ENCODE results near the gene IL23R. TPM values are rescaled to one million over a fixed set of nuclear protein-coding genes. Genes with fewer than 3 reads are reported as not detected.

The IL23R gene
- total RNA-seq, 2 experiments from 2014 or later: 0.23 TPM; not detected in 1

GRCh38 chr1:67148516-67149178 is 17.6 kb upstream of the IL23R start:
- no peak for TF ChIP-seq EZH2phosphoT487 (IDR thresholded peaks at IDR 0.05; ENCODE audit: borderline replicate concordance, low read depth, low read length)
- TF ChIP-seq CTCF (conservative IDR thresholded peaks at IDR 0.05; ENCODE audit: low read length): no peak
- Histone ChIP-seq H2AFZ (ENCODE audit: low read length) (peak overlapping the region; percentile 89), H4K20me1 (ENCODE audit: insufficient read depth, low read length) (no peaks in the 10 kb centered on the region), H3K27ac (ENCODE audit: low read depth, low read length, poor library complexity, severe bottlenecking) (peak overlapping the region; percentile 15), H3K4me1 (ENCODE audit: insufficient read depth, low read length, poor library complexity, severe bottlenecking) (peaks cover 7% of the 10 kb centered on the region), H3K36me3 (ENCODE audit: insufficient read depth, low read length) (no peaks in the 10 kb centered on the region), H3K9me2 (ENCODE audit: insufficient read depth, low read length) (no peaks in the 10 kb centered on the region), H3K4me3 (ENCODE audit: low read depth, low read length, poor library complexity, severe bottlenecking) (peak overlapping the region; percentile 0), H3K9me3 (ENCODE audit: low read length) (no peaks in the 10 kb centered on the region), H3K4me2 (ENCODE audit: low read length) (peak overlapping the region; percentile 32), H3K79me2 (ENCODE audit: insufficient read depth, low read depth, low read length) (no peaks in the 10 kb centered on the region)
- BruUV-seq (replicated peaks): no TSS peak
- DNase-seq (ENCODE audit: low spot score): no peak
- POLR2A ChIA-PET: interaction anchor here (0.8 to 2.0 kb wide), 6 partner anchors 20 to 166 kb away, joined by 3 to 8 read pairs (median 6); partner anchors contain the start of gene SLC35D1
- intact Hi-C loops (cut with micrococcal nuclease; ENCODE audit: unreplicated experiment): loop anchor here (1.0 to 5.0 kb wide), 5 partner anchors 36 to 383 kb away; partner anchors contain the start of gene SLC35D1
- CTCF ChIA-PET (ENCODE audit: unreplicated experiment): interaction anchor here (0.8 to 2.8 kb wide), 5 partner anchors 11 to 383 kb away, joined by 3 to 20 read pairs (median 4); no protein-coding TSS in a partner anchor

- TF ChIP-seq EZH2phosphoT487 (IDR thresholded peaks at IDR 0.05; ENCODE audit: borderline replicate concordance, low read depth, low read length): no peak
- TF ChIP-seq CTCF (conservative IDR thresholded peaks at IDR 0.05; ENCODE audit: low read length): peak; percentile 96
- Histone ChIP-seq H3K27ac (ENCODE audit: low read depth, low read length, poor library complexity, severe bottlenecking) (peak overlapping the region; percentile 15), H3K4me3 (ENCODE audit: low read depth, low read length, poor library complexity, severe bottlenecking) (peak overlapping the region; percentile 0), H3K9me2 (ENCODE audit: insufficient read depth, low read length) (no peaks in the 10 kb centered on the region), H3K9me3 (ENCODE audit: low read length) (no peaks in the 10 kb centered on the region), H2AFZ (ENCODE audit: low read length) (peak overlapping the region; percentile 89), H3K4me1 (ENCODE audit: insufficient read depth, low read length, poor library complexity, severe bottlenecking) (peaks cover 7% of the 10 kb centered on the region), H3K4me2 (ENCODE audit: low read length) (peak overlapping the region; percentile 32), H3K36me3 (ENCODE audit: insufficient read depth, low read length) (no peaks in the 10 kb centered on the region), H4K20me1 (ENCODE audit: insufficient read depth, low read length) (no peaks in the 10 kb centered on the region), H3K79me2 (ENCODE audit: insufficient read depth, low read depth, low read length) (no peaks in the 10 kb centered on the region)
- ChIA-PET POLR2A (interaction anchor here (0.7 to 2.0 kb wide), 12 partner anchors 21 to 383 kb away, joined by 3 to 8 read pairs (median 4); partner anchors contain the start of gene SLC35D1), CTCF (ENCODE audit: unreplicated experiment) (interaction anchor here (0.8 to 2.8 kb wide), 6 partner anchors 11 to 391 kb away, joined by 3 to 20 read pairs (median 4); no protein-coding TSS in a partner anchor)
- intact Hi-C loops (cut with micrococcal nuclease; ENCODE audit: unreplicated experiment): loop anchor here (1.0 to 5.0 kb wide), 5 partner anchors 37 to 384 kb away; partner anchors contain the start of gene SLC35D1
- peak; percentile 90 for DNase-seq (ENCODE audit: low spot score)
- BruUV-seq (replicated peaks): no TSS peak
Measured at GRCh38 chr1:67149179-67149770, 17.0 kb upstream of the IL23R start.

Measured in OCI-LY7 (cell line).